RWPE2 (cell line): Measurements from ENCODE around the gene CLPSL1.

ENCODE experiments used
- ATAC-seq: fragments of 200-7000 bp; cut with Tn5 transposase; 3 replicates; pipeline ENCODE4 v1.9.1; 2021; ENCODE audit warnings: low read depth
- DNase-seq: peaks from one replicate; pipeline ENCODE4 v3.0.0-alpha.2; 2020; ENCODE audit warnings: low spot score
- H3K27ac ChIP-seq: fragments of 450-650 bp; 2 replicates; pipeline ENCODE4 v1.5.1; 2017; ENCODE audit warnings: mild to moderate bottlenecking; ENCODE audit not compliant: poor library complexity, severe bottlenecking
- H3K27me3 ChIP-seq: fragments of 250-450 bp; sonication (Bioruptor Pico); 2 replicates; pipeline ENCODE4 v1.5.1; 2021; ENCODE audit warnings: mild to moderate bottlenecking, moderate library complexity; ENCODE audit not compliant: insufficient read depth, poor library complexity, severe bottlenecking
- H3K36me3 ChIP-seq: fragments of 250-450 bp; sonication (Bioruptor Pico); 2 replicates; pipeline ENCODE4 v1.5.1; 2020; ENCODE audit warnings: low read depth, mild to moderate bottlenecking, moderate library complexity
- H3K4me1 ChIP-seq: fragments of 250-450 bp; sonication (Bioruptor Pico); 2 replicates; pipeline ENCODE4 v1.5.1; 2021; ENCODE audit warnings: mild to moderate bottlenecking, moderate library complexity; ENCODE audit not compliant: insufficient read depth, poor library complexity, severe bottlenecking
- H3K4me3 ChIP-seq: fragments of 250-450 bp; sonication (Bioruptor Pico); 2 replicates; pipeline ENCODE4 v1.5.1; 2021; ENCODE audit warnings: mild to moderate bottlenecking, moderate library complexity; ENCODE audit not compliant: severe bottlenecking
- H3K9me3 ChIP-seq: fragments of 250-450 bp; sonication (Bioruptor Pico); 2 replicates; pipeline ENCODE4 v1.5.1; 2021; ENCODE audit warnings: mild to moderate bottlenecking, moderate library complexity; ENCODE audit not compliant: severe bottlenecking
- TF ChIP-seq, protein P1 (sequence below): fragments of 450-650 bp; IDR thresholded peaks from one replicate; pipeline ENCODE4 v1.5.1; 2017; ENCODE audit warnings: mild to moderate bottlenecking, moderate library complexity; ENCODE audit not compliant: poor library complexity, severe bottlenecking

Gene CLPSL1

DNA sequence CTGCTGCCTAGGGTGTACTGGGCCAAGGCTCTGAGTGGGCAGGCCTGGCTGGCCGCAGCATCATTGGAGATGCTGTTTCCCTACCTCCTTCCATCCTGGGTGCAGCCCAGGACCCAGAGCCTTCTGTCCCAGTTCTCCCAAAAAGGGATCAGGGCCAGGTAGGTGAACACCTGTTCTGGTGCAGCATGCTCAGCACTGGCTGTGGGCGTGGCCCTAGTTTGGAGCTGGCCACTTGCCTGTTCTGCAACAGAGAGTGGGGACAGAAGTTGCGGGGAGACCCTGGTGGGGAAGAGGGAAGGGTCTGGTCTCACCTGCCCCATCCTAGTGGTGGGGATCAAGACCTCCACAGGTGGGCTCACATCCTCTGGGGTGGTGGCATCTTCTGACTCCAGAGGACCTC, 45.4 kb upstream of the CLPSL1 start:
- Histone ChIP-seq H3K27me3 (no peaks in the 10 kb centered on the region), H3K4me3 (no peak overlapping the region), H3K36me3 (no peaks in the 10 kb centered on the region), H3K9me3 (no peaks in the 10 kb centered on the region), H3K4me1 (peaks cover 27% of the 10 kb centered on the region), H3K27ac (peak overlapping the region; percentile 99)
- TF ChIP-seq, protein P1, sequence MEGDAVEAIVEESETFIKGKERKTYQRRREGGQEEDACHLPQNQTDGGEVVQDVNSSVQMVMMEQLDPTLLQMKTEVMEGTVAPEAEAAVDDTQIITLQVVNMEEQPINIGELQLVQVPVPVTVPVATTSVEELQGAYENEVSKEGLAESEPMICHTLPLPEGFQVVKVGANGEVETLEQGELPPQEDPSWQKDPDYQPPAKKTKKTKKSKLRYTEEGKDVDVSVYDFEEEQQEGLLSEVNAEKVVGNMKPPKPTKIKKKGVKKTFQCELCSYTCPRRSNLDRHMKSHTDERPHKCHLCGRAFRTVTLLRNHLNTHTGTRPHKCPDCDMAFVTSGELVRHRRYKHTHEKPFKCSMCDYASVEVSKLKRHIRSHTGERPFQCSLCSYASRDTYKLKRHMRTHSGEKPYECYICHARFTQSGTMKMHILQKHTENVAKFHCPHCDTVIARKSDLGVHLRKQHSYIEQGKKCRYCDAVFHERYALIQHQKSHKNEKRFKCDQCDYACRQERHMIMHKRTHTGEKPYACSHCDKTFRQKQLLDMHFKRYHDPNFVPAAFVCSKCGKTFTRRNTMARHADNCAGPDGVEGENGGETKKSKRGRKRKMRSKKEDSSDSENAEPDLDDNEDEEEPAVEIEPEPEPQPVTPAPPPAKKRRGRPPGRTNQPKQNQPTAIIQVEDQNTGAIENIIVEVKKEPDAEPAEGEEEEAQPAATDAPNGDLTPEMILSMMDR = no peak
- ATAC-seq (no peak), DNase-seq (no peak)

- Histone ChIP-seq H3K27me3 (no peaks in the 10 kb centered on the region), H3K9me3 (no peaks in the 10 kb centered on the region), H3K4me3 (no peak overlapping the region), H3K27ac (peak overlapping the region; percentile 99), H3K4me1 (peaks cover 22% of the 10 kb centered on the region), H3K36me3 (no peaks in the 10 kb centered on the region)
- DNase-seq (no peak), ATAC-seq (peak; percentile 38; the same call in 1 of the 3 replicates)
- TF ChIP-seq, protein P1 = peak; percentile 94
These were observed 44.4 kb upstream of the CLPSL1 start for GRCh38 chr6:35736253-35736894.

DNA sequence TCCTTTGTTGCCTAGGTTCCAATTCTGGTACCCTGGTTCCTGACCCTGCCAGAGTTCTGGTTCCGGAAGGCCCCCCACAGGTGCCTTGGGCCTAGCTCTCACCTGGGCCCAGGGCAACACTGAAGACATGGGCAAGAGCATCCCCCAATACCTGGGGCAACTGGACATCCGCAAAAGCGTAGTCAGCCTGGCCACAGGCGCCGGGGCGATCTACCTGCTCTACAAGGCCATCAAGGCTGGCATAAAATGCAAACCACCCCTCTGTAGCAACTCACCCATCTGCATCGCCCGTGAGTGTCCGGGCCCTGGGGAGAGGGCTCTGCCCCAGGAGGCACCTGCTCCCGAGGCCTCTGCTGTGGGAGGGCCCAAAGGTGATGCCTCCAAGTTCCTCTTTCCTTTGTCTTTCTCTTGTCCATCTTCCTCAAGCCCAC, 43.8 kb upstream of the CLPSL1 start, which contains the start of gene ARMC12:
TSS of gene ARMC12 (plus strand) at position 51 of the 431 bp plus-strand sequence. CDS start at position 128, 77 bp downstream.
- TF ChIP-seq, protein P1 = no peak
- Histone ChIP-seq H3K4me1 (peaks cover 22% of the 10 kb centered on the region), H3K27me3 (no peaks in the 10 kb centered on the region), H3K4me3 (no peak within 1 kb of the TSS), H3K36me3 (no peaks in the 10 kb centered on the region), H3K9me3 (no peaks in the 10 kb centered on the region), H3K27ac (peak within 1 kb of the TSS; percentile 99)
- DNase-seq (no peak), ATAC-seq (no peak)

DNA sequence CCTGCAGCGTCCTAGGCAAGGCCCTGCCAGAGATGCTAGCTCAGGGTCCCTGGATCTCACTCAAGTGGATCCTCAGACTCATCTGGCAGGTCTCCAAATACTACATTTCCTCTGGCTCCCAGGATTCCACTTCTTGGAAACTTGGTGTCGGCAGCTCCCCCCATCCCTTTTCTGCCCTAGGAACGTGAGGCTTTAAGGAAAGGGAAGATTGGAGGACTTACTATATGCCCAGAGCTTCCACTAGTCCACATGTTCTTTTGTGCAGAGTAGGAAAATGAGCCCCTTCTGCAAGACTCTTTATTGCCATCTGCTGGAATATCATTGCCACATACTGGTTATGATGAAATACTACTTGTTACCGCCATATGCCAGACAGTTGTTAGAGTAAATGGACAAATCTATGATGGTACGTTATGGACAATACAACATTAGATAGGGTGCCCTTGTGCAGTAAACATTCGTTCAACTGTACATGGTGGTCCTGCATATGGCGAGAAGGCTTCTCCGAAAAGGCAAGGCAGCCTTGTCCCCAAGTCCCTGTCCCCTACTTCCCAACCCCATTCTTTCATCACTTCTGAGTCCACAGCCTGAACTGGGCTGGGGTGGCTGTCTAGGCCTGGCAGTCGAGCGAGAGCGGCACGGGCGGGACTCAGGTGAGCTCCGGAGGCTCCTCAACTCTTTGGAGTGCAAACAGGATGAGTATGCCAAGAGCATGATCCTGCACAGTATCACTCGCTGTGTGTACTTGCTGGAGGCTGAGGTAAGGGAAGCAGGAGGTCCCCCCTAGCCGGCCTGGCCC, 43.2 kb upstream of the CLPSL1 start:
- Histone ChIP-seq H3K4me3 (no peak overlapping the region), H3K36me3 (no peaks in the 10 kb centered on the region), H3K4me1 (peaks cover 15% of the 10 kb centered on the region), H3K9me3 (no peaks in the 10 kb centered on the region), H3K27ac (no peak overlapping the region), H3K27me3 (no peaks in the 10 kb centered on the region)
- DNase-seq (no peak), ATAC-seq (peak; percentile 68)
- TF ChIP-seq, protein P1 = peak; percentile 89
